Measurements from ENCODE around the gene SSH2. TPM values are rescaled to one million over a fixed set of nuclear protein-coding genes. Genes with fewer than 3 reads are reported as not detected.
A peak's percentile ranks its signal among the peaks of the same experiment; 100 is the strongest.

The SSH2 gene
- total RNA-seq, 1 donor from 2014 or later, result 23.0 TPM

DNA sequence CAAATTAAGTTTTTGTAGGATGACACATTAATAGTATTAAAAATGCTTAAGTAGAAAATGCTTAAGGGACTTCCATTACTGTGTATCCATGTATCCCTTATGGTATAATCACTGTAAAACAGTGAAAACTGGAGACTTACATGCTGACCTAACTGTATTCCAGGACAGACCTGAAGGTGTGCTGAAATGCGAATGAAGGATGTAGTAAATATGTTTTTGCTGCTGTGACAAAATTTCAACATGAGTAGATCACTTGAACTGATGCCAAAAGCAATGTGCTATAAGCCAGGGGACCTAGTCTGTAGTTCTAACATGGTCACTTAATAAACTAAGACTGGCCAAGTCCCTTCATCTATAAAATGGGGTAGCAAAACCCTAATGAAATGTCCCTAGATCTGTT is 165.3 kb downstream of the SSH2 start:
- H3K27me3 ChIP-seq (ENCODE audit: control insufficient read depth in 3 of 3, insufficient read depth in 3 of 3, low read length in 3 of 3), result no peaks in the 10 kb centered on the region
- H3K4me3 ChIP-seq (ENCODE audit: low read length in 3 of 3), result no peak overlapping the region
- peaks cover 3 to 11% (median 5%) of the 10 kb centered on the region in 3 donors for H3K4me1 ChIP-seq (ENCODE audit: control insufficient read depth in 3 of 3, insufficient read depth in 3 of 3, low read length in 3 of 3)
- H3K9ac ChIP-seq (ENCODE audit: low read depth in 1 of 3, low read length in 3 of 3), result no peak overlapping the region
- H3K9me3 ChIP-seq (ENCODE audit: control insufficient read depth in 3 of 3, low read length in 3 of 3), result no peaks in the 10 kb centered on the region
- no peak overlapping the region for H3K27ac ChIP-seq (ENCODE audit: low read depth, low read length)
- H3K36me3 ChIP-seq (ENCODE audit: control insufficient read depth in 3 of 3, insufficient read depth in 3 of 3, low read length in 3 of 3), result no peaks in the 10 kb centered on the region

DNA sequence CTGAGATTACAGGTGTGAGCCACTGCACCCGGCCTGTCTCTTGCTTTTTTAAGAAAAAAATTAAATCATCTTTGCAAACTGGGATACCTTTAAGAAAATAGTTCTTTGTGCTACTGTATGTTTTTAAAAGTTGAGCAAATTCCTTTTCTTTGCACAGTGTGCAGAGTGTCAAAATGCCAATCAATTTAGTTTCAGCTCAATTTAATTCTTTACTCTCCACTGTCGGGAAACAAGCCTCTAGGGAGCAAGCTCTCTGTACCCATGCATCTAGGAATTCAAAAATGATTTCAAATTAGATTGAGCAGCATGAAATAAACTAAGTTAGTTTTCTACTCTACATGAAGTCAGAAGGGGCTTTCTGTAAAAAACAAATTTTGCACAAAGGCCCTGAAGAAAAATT is 165.8 kb downstream of the SSH2 start:
- Histone ChIP-seq H3K9me3 (ENCODE audit: control insufficient read depth in 3 of 3, low read length in 3 of 3) (no peaks in the 10 kb centered on the region), H3K9ac (ENCODE audit: low read depth in 1 of 3, low read length in 3 of 3) (no peak overlapping the region), H3K4me3 (ENCODE audit: low read length in 3 of 3) (no peak overlapping the region), H3K27me3 (ENCODE audit: control insufficient read depth in 3 of 3, insufficient read depth in 3 of 3, low read length in 3 of 3) (no peaks in the 10 kb centered on the region), H3K36me3 (ENCODE audit: control insufficient read depth in 3 of 3, insufficient read depth in 3 of 3, low read length in 3 of 3) (no peaks in the 10 kb centered on the region), H3K27ac (ENCODE audit: low read depth, low read length) (no peak overlapping the region), H3K4me1 (ENCODE audit: control insufficient read depth in 3 of 3, insufficient read depth in 3 of 3, low read length in 3 of 3) (peaks cover 0 to 8% (median 6%) of the 10 kb centered on the region in 3 donors)

DNA sequence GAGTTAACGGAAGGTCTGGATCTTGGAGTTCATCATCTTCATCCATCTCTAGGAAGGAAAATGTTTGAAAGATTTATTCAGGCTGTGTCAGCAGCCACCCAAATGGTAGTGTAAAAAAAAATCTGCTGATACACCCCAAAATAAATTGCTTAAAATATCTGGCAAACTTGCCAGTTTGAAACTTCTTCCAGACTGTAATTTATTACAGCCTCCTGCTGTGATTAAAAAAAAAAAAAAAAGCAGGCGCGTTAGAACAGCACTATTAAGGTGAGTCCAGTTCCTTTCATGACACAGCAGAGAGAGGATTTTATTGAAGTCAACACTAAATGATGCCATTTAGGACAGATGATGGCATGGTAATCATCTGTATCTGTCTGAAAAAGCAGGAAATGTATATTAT is 166.8 kb downstream of the SSH2 start:
- Histone ChIP-seq H3K27ac (ENCODE audit: low read depth, low read length) (peak overlapping the region; percentile 32), H3K36me3 (ENCODE audit: control insufficient read depth in 3 of 3, insufficient read depth in 3 of 3, low read length in 3 of 3) (no peaks in the 10 kb centered on the region), H3K4me3 (ENCODE audit: low read length in 3 of 3) (no peak overlapping the region), H3K4me1 (ENCODE audit: control insufficient read depth in 3 of 3, insufficient read depth in 3 of 3, low read length in 3 of 3) (peaks cover 5 to 14% (median 7%) of the 10 kb centered on the region in 3 donors), H3K9ac (ENCODE audit: low read depth in 1 of 3, low read length in 3 of 3) (no peak overlapping the region), H3K27me3 (ENCODE audit: control insufficient read depth in 3 of 3, insufficient read depth in 3 of 3, low read length in 3 of 3) (no peaks in the 10 kb centered on the region), H3K9me3 (ENCODE audit: control insufficient read depth in 3 of 3, low read length in 3 of 3) (no peaks in the 10 kb centered on the region)

DNA sequence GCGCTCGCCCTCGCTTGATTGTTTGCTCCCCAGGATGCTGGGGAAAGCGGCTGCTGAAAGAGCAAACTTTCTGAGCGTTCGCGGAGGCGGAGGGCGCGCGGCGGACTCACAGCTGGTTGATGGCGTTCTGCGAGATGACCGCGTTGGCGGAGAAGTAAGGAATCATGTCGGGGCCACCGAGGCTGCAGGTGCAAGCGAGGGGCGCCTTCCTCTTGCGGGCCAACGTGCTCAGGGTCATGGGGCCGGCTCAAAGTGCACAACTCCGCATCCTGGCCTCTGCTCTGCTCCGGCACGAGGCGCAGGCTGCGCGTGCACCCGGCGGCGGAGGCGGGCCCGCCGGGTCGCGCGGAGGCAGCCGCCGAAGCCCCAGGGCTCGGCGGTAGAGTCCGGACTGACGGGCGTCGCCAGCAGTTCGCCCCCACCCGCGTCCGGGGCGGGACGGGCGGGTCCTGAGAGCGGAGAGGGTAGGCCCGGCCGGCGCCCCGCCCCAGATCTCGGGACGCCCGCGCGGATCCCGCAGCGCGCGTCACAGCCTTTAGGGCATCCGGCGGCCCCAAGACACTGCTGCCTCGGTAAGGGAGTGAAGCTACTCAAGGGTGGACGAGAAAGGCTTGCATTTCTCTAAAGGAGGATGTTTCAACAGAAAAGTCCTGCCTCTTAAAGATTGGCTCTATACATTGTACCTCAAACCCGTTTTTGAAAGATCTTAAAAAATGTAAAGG is 168.8 kb downstream of the SSH2 start:
- Histone ChIP-seq H3K4me1 (ENCODE audit: control insufficient read depth in 3 of 3, insufficient read depth in 3 of 3, low read length in 3 of 3) (peaks cover 7 to 26% (median 13%) of the 10 kb centered on the region in 3 donors), H3K36me3 (ENCODE audit: control insufficient read depth in 3 of 3, insufficient read depth in 3 of 3, low read length in 3 of 3) (peaks cover 0 to 7% (median 0%) of the 10 kb centered on the region in 3 donors), H3K4me3 (ENCODE audit: low read length in 3 of 3) (peak overlapping the region; percentile 93 to 98 (median 95)), H3K27ac (ENCODE audit: low read depth, low read length) (peak overlapping the region; percentile 87), H3K27me3 (ENCODE audit: control insufficient read depth in 3 of 3, insufficient read depth in 3 of 3, low read length in 3 of 3) (no peaks in the 10 kb centered on the region), H3K9me3 (ENCODE audit: control insufficient read depth in 3 of 3, low read length in 3 of 3) (no peaks in the 10 kb centered on the region), H3K9ac (ENCODE audit: low read depth in 1 of 3, low read length in 3 of 3) (peak overlapping the region; percentile 83 to 94 (median 88))

DNA sequence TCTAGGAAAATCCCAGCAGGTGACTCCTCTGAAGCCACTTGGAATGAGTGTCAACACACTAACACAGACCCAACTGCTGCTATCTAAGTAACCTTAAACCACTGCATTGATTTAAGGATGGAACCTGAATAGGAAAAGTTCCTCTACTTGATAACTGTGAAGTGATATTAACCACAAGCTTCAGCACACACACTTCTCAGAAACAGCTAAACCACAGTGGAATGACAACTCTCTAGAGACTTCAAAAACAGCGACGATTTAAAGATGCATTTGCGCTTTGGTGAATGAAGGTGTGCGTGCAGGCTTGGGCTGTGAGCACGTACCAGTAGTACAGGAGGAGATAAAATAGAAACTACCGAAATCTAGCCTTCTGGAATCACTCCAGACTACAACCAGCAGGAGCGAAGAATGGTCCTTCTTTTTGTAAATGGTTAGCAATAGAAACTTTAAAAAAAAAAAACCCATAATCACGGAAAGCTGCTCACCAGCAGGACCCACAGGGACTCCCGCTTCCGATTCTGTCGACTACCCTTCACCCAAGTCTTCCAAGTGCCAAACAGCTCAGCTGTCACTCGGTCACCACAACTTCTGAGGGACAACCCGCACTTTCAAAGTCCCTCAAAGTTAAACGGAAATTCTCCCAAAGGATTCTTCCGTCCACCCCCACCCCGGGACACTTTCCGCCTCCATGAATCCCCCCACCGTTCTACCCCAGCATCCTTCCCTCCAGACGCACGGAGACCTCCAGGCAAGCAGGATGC is 169.6 kb downstream of the SSH2 start:
- Histone ChIP-seq H3K4me1 (ENCODE audit: control insufficient read depth in 3 of 3, insufficient read depth in 3 of 3, low read length in 3 of 3) (peaks cover 7 to 26% (median 13%) of the 10 kb centered on the region in 3 donors), H3K36me3 (ENCODE audit: control insufficient read depth in 3 of 3, insufficient read depth in 3 of 3, low read length in 3 of 3) (peaks cover 0 to 7% (median 0%) of the 10 kb centered on the region in 3 donors), H3K27ac (ENCODE audit: low read depth, low read length) (peak overlapping the region; percentile 87)

DNA sequence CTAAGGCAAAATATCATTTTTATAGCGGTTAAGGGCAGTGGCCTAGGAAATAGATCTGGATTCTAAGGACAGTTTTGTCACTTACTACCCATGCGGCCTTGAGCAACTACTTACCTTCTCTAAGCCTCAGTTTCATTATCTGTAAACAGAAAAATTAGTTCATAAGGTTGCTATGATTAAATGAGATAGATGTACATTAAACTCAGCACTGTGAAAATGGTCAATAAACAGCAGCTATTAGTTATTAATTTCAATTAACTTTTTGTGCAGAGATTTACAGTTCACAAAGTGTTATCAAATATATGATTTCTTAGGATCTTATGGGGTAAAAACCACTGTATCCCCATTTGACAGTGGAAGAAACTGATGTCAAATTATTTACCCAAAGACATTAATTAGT is 171.8 kb downstream of the SSH2 start:
- H3K9me3 ChIP-seq (ENCODE audit: control insufficient read depth in 3 of 3, low read length in 3 of 3), result no peaks in the 10 kb centered on the region
- peaks cover under 1 to 7% (median 1%) of the 10 kb centered on the region in 3 donors for H3K36me3 ChIP-seq (ENCODE audit: control insufficient read depth in 3 of 3, insufficient read depth in 3 of 3, low read length in 3 of 3)
- H3K9ac ChIP-seq (ENCODE audit: low read depth in 1 of 3, low read length in 3 of 3), result no peak overlapping the region
- no peak overlapping the region for H3K27ac ChIP-seq (ENCODE audit: low read depth, low read length)
- peak overlapping the region in 1 of 3 donors; percentile 38 for H3K4me3 ChIP-seq (ENCODE audit: low read length in 3 of 3)
- H3K27me3 ChIP-seq (ENCODE audit: control insufficient read depth in 3 of 3, insufficient read depth in 3 of 3, low read length in 3 of 3), result no peaks in the 10 kb centered on the region
- peaks cover 7 to 26% (median 13%) of the 10 kb centered on the region in 3 donors for H3K4me1 ChIP-seq (ENCODE audit: control insufficient read depth in 3 of 3, insufficient read depth in 3 of 3, low read length in 3 of 3)

More for the DNA sequence above, 169.6 kb downstream of the SSH2 start:
- Histone ChIP-seq H3K9me3 (ENCODE audit: control insufficient read depth in 3 of 3, low read length in 3 of 3) (no peaks in the 10 kb centered on the region), H3K27me3 (ENCODE audit: control insufficient read depth in 3 of 3, insufficient read depth in 3 of 3, low read length in 3 of 3) (no peaks in the 10 kb centered on the region), H3K4me3 (ENCODE audit: low read length in 3 of 3) (peak overlapping the region; percentile 93 to 98 (median 95)), H3K9ac (ENCODE audit: low read depth in 1 of 3, low read length in 3 of 3) (peak overlapping the region; percentile 82 to 94 (median 88))

DNA sequence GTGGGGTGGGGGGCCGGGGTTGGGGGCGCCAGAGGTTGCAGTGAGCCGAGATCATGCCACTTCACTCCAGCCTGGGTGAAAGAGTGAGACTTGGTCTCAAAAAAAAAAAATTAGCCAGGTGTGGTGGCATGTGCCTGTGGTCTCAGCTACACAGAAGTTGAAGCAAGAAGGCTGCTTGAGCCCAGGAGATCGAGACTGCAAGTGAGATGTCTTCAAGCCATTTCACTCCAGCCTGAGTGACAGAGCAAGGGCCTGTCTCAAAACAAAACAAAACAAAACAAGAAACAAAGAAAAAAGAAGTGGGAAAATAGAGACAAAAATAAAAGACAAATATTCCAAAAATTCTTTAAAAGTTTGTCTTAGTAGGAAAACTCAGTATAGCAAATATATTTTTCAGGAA is 172.2 kb downstream of the SSH2 start:
- Histone ChIP-seq H3K4me3 (ENCODE audit: low read length in 3 of 3) (peak overlapping the region in 1 of 3 donors; percentile 38), H3K27ac (ENCODE audit: low read depth, low read length) (no peak overlapping the region)

DNA sequence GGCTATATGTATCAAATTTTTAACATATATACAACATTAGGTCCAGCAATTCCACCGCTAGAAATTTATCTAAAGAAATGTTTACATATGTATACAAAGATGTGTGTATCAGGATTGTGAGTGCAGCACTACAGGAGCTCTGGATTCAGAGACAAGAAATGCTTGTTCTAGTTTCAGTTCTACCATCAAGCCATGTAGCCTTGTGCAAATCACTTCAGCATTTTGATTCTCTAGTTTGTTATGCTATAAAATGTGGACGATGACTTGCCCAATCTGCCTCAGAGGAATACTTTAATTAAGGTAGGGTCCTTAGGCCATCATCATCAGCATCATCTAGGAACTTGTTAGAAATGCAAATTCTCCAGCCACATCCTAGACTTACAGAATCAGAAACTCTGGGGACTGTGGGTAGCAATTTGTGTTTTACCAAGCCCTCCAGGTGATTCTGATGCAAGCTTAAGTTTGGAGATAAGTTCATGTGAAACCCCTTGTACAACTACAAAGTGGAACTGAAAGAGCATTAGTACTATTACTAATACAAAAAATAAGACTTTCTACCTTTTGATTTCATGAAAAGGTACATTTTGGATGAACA is 176.1 kb downstream of the SSH2 start:
- Histone ChIP-seq H3K4me1 (ENCODE audit: control insufficient read depth in 3 of 3, insufficient read depth in 3 of 3, low read length in 3 of 3) (peaks cover 2 to 21% (median 11%) of the 10 kb centered on the region in 3 donors), H3K4me3 (ENCODE audit: low read length in 3 of 3) (no peak overlapping the region), H3K27me3 (ENCODE audit: control insufficient read depth in 3 of 3, insufficient read depth in 3 of 3, low read length in 3 of 3) (no peaks in the 10 kb centered on the region), H3K27ac (ENCODE audit: low read depth, low read length) (no peak overlapping the region), H3K9ac (ENCODE audit: low read depth in 1 of 3, low read length in 3 of 3) (no peak overlapping the region), H3K36me3 (ENCODE audit: control insufficient read depth in 3 of 3, insufficient read depth in 3 of 3, low read length in 3 of 3) (peaks cover 7 to 8% (median 7%) of the 10 kb centered on the region in 3 donors), H3K9me3 (ENCODE audit: control insufficient read depth in 3 of 3, low read length in 3 of 3) (no peaks in the 10 kb centered on the region)

More for the DNA sequence above, 172.2 kb downstream of the SSH2 start:
- Histone ChIP-seq H3K36me3 (ENCODE audit: control insufficient read depth in 3 of 3, insufficient read depth in 3 of 3, low read length in 3 of 3) (peaks cover 4 to 7% (median 5%) of the 10 kb centered on the region in 3 donors), H3K9me3 (ENCODE audit: control insufficient read depth in 3 of 3, low read length in 3 of 3) (no peaks in the 10 kb centered on the region), H3K9ac (ENCODE audit: low read depth in 1 of 3, low read length in 3 of 3) (no peak overlapping the region), H3K27me3 (ENCODE audit: control insufficient read depth in 3 of 3, insufficient read depth in 3 of 3, low read length in 3 of 3) (no peaks in the 10 kb centered on the region), H3K4me1 (ENCODE audit: control insufficient read depth in 3 of 3, insufficient read depth in 3 of 3, low read length in 3 of 3) (peaks cover 7 to 26% (median 13%) of the 10 kb centered on the region in 3 donors)

DNA sequence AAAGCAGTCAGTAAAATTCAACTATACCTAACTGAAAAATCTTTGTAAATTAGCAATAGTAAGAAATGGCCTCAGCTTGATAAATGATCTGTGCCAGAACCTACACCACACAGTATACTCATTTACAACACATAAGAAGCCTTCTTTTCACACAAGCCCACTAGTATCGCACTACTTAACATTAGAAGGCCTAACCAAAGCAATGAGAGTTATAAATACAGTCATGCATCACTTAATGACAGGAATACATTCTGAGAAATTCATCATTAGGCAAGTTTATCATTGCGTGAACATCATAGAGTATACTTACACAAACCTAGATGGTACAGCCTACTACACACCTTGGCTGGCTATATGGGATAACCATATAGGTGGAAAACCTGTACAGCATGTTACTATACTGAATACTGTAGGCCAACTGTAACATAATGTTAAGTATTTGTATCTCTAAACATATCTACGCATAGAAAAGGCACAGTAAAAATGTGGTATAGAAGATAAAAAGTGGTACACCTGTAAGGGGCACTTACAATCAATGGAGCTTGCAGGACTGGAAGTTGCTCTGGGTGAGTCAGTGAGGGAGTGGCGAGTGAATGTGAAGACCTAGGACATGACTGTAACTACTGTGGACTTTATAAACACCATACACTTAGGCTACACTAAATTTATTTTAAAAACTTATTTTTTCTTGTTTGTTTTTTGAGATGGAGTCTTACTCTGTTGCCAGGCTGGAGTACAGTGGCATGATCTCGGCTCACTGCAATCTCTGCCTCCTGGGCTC is 180.8 kb downstream of the SSH2 start:
- peaks cover 0 to 8% (median 7%) of the 10 kb centered on the region in 3 donors for H3K36me3 ChIP-seq (ENCODE audit: control insufficient read depth in 3 of 3, insufficient read depth in 3 of 3, low read length in 3 of 3)
- no peaks in the 10 kb centered on the region for H3K27me3 ChIP-seq (ENCODE audit: control insufficient read depth in 3 of 3, insufficient read depth in 3 of 3, low read length in 3 of 3)
- H3K27ac ChIP-seq (ENCODE audit: low read depth, low read length), result peak overlapping the region; percentile 14
- no peak overlapping the region for H3K4me3 ChIP-seq (ENCODE audit: low read length in 3 of 3)
- peaks cover 17 to 24% (median 19%) of the 10 kb centered on the region in 3 donors for H3K4me1 ChIP-seq (ENCODE audit: control insufficient read depth in 3 of 3, insufficient read depth in 3 of 3, low read length in 3 of 3)
- H3K9ac ChIP-seq (ENCODE audit: low read depth in 1 of 3, low read length in 3 of 3), result no peak overlapping the region
- H3K9me3 ChIP-seq (ENCODE audit: control insufficient read depth in 3 of 3, low read length in 3 of 3), result no peaks in the 10 kb centered on the region

Measured in skeletal muscle tissue (tissue), 4 donors.